SW480 (cell line): ENCODE measurements around the gene OSBPL5.

Experiments
- DNase-seq: peaks from one replicate; pipeline ENCODE4 v3.0.0-alpha.2; 2016; ENCODE audit warnings: low spot score

Gene OSBPL5

DNA sequence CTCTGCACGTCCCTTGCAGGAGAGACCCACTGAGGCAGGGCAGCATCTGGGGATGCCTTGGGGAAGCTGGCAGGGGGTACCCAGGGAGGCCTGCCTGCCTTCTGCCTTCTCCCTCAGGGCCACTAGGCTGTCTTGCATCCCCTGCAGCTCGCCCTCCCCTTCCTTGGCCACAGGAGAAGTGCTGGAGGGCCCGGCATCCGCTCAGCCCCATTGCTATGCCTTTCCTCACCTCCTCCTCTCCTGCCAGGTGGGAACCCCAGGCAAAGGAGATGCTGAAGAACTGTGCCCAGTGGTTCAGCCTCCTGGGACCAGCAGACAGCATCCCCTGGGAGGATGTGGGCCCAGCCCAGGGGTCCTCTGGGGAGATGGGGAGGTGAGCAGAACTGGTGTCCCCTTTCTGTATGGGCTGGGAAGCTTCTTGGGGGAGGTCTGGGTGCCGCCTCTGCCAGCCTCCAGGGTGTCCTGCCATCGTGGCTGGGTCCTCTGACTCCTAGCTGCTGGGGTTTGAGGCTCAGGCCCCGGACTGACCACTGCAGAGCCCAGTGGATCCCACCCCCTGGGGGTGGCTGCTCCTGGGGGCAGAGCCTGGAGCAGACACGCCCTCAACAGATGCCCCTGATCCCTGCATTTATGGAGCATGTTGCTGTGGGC, 32.9 kb upstream of the OSBPL5 start:
- DNase-seq, result no peak

DNA sequence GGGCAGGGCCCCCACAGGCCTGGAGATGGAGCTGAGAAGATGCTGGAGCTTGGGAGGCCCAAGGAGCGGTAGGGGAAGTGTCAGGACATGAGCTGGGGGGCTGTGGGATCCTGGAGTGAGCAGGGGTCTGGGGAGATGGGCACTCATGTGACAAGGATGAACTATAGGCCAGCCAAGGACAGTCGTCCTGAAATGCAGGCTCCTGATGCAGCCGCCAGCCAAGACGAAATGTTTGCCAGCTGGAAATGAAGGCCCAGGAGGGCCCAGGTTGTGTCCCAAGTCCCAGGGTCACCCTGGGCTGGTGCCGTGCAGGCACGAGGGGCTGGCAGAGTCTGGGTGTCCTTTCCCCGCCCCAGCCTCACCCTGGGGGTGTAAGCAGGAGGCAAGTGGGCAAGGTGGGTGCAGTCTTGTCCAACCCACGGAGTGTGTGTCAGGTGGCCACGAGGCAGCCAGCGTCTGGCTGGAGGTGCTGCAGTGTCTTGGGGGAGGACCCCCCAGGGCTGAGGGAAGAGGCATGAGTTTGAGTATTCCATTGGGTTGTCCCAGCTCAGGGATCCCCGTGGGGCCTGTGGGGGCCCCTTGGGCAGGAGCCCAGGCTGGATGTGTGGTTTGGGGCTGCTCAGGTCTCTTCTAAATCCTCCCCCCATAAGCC, 32.1 kb upstream of the OSBPL5 start:
- DNase-seq, result no peak

DNA sequence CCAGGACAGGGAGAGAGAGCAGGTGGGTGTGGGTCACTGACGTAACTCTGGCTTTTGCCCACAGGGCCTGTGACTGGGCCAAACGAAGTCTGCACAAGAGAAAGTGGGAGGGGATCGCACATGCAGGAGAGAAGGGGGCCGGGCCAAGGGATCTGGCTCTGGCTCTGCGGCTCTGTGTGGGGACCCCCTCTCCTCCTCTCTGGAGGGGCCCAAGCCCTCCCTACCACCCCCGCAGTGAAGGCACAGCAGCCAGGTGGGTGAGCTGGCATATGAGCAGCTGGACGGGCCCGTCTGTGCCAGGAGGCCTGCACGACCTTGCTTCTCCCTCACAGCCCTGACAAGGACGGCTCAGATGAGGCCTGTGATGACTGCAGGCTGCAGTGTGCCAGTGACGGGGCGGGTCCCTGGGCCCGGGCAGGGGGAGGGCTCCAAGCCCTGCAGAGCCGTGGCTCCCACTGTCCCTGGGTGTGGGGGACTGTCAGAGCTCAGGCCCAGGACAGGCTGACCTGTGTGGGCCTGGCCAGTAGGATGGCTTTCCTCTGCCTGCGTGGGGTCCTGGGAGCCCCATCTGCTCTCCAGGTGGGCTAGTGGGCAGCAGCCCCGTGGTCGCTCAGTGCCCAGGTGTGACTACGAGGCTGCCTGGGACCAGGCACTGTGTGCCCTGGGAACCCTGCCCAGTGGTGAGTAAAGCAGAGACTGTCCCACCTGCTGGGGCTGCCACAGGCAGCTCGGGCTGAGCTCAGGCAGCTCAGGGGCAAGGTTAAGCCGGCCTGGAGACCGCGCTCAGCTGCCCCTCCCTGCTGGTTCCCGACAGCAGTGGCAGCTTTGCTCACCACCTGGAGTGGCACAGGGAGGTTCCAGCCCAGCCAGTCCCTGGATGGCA, 31.3 kb upstream of the OSBPL5 start:
- no peak for DNase-seq

DNA sequence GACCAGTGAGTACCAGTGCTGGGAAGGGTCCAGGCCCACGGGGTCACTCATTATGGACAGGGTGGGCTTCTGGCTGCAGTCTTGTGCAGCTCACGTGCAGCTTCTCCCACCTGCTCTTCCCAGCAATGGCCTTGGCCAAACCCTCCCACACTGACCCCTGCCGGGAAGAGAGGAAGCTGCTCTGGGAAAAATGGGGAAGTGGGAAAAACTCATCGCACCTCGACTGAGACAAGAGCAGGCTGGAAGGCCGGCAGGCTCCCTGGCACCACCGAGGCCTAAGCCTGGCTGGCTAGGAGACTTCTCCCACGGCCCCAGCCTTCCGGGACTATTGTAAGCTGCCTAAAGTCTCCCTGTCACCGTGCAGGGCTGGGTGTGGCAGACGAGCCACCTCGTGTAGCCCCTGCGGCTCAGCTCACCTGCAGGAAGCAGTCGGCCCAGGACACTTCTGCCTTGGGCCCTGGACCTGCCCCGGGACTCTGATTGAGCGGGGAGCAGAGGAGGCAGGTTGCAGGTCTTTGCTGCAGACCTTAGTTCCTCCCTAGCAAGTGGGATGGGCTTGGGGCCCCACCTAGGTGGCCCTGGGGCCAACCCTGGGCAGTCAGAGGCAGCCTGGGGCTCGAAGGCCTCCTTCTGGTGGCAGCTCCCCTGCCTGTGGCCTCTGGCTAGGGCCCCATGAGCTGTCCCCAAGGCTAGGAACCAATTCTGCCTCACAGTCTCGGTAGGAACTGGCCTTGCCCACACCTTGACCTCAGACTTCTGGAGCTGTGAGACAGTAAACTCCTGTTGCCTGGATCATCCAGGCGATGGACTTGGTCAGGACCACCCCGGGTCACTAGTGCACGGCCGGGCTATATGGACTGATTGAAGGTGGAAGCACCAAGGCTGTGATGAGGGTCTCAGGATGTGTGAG, 30.4 kb upstream of the OSBPL5 start:
- no peak for DNase-seq

DNA sequence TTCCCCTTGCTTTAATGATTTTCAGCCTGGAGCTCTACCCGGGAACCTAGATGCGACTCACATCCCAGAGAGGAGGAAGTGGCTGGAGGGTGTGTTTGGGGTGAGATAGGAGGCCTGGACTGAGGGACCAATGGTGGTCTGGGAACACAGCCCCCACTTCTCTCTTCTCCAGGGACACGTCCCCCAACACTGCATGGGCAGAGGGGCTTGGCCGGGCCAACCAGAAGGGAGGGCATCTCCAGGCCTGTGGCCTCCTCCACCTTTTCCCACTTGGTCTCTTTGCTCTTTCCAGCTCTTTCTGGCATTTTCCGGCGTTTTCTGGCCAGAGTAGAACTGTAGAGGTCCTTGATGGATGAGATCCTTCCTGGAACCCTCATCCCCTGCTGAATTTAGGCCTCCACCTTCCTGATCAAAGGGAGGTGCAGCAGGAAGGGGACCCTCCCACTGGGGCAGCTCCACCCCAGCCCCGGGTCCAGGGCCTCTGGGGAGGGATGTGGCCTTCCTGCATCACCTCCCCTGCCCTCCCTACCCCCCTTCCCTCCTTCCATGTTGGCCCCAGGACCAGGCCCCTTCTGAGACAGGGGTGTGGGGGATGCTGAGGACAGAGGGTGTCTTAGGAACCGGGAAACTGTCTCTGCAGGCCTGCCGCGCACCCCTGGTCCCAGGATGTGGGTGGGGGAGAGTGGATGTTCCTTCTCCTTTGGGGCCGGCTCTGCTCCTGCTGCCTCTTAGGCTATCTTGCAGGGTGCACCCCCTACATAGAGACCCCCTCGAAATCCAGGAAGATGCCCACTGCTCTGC, 29.1 kb upstream of the OSBPL5 start:
- no peak for DNase-seq

DNA sequence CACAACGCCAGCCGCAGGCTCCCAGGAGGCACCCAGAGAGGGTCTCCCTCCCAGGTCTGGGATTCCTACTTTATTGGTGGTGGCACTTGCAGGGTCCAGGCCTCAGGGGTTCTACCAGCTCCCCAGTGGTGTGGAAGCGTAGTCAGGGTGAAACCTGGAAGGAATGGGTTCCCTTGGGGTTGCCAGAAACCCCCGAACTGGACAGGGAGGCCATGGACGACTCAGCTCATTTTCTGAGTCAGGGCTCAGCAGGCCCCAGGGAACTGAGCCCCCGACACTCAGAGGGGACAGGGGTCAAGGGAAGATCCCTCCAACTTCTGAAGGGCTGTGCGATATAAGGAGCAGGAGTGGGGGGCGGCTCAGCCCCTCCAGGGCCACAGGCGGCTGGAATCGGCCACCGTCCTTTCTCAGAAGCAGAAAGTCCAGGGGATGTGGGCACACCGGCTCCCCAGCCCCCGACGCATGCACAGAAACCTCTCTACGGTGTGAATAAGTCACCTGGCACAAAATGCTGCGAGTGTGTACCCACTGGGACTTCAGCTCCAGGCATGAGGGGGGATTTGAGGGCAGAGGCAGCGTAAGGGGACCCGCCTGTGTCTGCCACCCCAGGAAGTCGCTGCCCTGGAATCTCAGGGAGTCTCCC, 28.4 kb upstream of the OSBPL5 start:
- no peak for DNase-seq

DNA sequence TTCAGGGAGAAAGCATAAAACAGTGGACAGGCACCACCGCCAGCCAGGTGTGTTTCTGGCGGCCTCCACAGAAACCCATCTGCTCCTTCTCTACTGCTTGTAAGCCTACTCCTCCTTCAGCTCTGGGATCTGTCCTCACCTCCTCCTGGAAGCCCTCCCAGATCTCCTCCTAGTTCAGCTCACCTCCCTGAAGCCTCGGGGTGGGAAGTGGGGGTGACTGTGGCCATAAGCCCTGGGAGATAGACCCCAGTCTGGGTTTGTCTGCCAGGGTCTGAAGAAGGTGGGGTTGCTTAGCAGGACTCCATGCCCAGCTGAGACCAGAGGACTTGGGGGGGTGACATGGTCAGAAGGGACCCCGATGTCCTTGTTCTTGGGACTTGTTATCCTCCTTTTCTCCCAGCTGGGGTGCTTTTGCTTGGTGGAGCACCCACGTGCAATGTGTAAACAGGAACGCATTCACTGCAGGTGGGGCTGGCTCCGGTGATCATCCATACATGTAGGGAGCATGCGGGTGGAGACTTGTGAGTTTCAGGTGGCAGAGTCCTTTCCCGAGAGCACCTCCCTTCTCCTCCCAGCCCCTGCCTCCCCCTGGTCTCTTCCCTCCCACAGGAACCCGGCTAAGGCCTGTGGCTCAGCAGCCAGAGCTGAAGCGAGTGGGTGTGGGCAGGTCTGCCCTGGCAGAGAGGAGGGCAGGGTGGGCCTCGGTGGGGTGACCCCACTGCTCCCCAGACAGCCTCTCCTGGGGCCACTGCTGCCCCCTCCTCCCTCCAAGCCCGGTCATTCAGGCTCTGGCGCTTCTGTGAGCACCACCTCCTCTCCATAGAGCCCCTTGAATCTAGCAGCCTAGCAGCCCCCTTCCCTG, 27.6 kb upstream of the OSBPL5 start:
- no peak for DNase-seq

DNA sequence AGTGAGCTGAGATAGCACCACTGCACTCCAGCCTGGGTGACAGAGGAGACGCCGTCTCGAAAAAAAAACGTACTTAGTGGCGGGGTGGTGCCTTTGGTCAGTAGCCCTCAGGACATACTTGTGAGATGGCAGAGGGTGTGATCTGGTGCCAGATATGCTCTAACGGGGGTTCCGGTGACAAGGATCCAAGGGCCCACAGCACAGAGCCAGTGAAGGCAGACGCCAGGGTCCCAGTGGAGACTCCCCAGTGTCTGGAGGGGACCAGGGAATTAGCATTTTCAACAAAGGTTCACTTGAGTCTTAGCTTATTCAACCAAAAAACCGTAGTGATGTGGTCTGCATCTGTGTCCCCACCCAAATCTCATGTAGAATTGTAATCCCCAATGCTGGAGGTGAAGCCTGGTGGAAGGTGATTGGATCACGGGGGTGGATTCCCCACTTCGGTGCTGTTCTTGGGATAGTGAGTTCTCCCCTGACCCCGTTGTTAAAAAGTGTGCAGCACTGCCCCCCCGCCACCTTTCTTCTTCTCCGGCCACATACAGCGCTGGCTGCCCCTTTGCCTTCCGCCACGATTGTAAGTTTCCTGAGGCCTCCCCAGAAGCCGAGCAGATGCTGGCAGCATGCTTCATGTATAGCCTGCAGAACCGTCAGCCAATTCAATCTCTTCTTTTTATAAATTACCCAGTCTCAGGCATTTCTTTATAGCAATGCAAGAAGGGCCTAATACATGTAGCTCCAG, 26.6 kb upstream of the OSBPL5 start:
- no peak for DNase-seq

DNA sequence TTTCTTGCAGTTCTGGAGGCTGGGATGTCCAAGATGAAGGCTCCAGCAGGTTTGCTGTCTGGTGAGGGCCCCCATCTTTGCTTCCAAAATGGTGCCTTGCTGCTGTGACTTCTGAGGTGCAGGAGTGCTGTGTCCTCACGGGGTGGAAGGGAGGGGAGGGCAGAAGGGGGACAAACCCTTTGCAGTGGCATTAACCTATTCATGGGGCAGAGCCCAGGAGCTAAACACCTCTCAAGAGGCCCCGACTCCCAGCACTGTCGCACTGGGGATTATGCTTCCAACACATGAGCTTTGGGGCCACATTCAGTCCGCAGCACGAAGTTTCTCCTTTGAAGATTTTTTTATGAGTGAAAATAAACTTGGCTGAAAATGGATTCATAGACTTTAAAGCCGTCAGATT, 25.5 kb upstream of the OSBPL5 start:
- no peak for DNase-seq

DNA sequence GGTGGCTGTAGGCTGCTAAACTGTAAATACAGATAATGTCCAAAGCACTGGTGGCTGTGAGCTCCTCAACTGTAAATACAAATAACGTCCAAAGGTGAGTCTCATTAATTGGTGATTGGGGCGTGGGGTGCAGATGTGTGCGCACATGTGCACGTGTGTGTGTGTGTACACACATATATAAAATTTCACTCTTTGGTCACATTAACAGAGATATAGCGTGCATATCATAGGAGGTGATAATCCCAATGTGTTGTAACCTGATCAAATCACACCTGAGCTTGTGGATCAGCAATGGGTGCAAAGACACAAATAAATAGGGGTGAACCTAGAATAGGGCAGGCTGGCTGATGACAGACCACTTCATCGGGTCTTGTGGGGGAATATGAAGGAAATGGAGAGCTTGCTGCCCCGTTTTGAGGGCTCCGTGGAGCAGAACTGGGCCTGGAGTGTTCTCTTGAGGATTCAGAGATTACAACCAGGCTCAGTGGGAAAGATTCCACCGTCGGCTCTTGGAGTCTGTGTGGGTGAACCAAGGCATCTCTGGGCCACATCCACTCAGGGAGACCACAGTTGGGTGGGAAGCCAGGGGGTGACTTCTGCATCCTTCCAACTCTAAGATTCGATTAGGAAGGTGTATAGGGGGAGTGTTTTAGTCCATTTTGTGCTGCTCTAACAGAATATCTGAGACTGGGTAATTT, 24.9 kb upstream of the OSBPL5 start:
- no peak for DNase-seq

DNA sequence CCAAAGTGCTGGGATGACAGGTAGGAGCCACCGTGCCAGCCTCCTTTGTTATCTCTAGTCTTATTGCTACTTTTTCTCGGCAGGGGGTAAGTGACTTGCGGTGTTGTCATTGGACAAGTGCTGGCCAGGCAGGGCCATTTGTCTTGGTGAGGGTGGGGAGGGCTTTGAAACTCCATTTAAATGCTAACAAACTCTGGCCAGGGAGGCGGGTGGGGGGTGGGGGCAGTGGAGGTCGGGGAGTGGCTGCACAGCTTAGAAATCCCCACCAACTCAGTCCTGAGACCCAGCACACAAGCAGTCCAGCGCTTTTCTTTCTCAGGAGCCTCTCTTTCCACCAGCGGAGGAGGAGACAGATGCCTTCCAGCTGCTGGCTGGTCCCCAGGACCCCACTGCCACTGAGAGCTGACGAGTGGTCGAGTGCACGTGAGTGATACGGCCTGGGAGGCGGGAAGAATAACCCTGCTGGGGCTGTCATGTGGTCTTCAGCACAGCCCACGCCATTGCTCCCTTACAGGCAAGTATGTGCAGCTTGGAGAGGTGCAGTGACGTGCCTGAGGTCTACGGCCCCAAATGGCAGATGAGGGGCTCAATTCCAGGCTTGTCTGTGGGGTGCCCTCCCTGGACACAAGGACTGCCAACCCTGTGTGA, 24.2 kb upstream of the OSBPL5 start:
- no peak for DNase-seq

DNA sequence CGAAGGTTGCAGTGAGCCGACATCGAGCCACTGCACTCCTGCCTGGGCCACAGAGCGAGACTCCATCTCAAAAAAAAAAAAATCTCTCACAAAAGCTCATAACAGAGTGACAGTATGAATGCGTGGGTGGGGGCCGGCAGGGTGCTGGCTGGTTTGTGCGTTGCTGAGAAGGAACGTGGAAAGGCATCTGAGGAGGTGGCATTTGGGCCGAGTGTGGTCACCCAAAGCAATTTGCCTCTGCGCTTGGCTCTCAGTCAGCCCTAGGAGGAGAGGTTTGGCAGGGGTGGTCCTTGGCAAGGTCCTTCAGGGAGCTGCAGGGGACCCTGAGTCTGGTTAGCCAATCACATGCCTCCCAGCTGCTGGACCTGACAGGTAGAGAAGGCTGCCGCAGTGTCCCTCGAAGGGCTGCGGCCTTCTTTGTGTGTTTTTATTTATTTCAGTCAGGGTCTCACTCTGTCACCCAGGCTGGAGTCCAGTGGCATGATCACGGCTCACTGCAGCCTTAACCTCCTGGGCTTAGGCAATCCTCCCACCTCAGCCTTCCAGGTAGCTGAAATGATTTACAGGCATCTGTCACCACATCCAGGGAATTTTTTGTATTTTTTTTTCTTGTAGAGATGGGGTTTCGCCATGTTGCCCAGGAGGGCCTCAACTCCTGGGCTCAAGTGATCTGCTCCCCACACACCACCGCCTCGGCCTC, 23.5 kb upstream of the OSBPL5 start:
- no peak for DNase-seq

DNA sequence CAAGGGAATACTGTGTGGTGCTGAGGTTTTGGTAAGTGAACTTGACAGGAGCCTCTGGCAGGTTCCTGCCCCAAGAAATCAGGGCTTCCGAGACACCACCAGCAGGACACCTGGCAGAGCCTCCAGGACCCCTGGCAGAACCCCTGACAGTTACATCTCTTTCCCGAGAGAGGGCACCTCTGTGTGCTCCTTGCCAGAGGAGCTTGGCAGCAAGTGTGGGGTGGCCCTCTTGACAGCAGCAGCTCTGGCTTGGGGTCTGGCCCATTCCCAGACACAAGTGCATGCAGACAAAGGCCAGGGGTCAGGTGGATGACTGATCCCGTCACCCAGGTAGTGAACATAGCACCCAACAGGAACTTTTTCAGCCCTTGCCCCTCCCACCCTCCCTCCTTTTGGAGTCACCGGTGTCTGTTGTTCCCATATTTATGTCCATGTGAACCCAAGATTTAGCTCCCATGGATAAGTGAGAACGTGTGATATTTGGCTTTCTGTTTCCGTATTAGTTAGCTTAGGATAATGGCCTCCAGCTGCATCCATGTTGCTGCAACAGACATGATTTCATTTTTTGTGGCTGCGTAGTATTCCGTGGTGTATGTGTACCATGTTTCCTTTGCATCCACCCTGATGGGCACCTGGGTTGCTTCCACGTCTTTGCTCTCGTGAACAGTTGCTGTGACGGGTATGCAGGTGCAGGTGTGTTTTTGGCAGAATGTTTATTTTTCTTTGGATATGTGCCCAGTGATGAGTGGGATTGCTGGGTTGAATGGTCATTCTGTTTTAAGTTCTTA, 21.2 kb upstream of the OSBPL5 start:
- DNase-seq, result no peak

DNA sequence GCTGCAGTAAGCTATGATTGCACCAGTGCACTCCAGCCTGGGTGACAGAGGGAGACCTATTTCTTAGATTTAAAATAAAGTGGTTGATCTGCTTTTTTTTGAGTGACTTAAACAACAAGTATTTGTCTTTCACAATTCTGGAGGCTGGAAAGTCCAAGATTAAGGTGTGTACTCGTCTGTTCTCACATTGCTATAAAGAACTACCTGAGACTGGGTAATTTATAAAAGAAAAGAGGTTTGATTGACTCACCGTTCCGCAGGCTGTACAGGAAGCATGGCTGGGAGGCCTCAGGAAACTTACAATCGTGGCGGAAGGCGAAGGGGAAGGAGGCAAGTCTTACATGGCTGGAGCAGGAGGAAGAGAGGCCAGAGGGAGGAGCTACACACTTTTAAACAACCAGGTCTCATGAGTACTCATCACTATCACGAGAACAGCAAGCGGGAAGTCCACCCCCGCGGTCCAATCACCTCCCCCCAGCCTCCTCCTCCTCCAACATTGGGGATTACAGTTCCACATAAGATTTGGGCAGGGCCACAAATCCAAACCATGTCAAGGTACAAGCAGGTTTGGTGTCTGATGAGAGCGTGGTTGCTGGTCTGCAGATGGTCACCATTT, 19.7 kb upstream of the OSBPL5 start:
- no peak for DNase-seq

DNA sequence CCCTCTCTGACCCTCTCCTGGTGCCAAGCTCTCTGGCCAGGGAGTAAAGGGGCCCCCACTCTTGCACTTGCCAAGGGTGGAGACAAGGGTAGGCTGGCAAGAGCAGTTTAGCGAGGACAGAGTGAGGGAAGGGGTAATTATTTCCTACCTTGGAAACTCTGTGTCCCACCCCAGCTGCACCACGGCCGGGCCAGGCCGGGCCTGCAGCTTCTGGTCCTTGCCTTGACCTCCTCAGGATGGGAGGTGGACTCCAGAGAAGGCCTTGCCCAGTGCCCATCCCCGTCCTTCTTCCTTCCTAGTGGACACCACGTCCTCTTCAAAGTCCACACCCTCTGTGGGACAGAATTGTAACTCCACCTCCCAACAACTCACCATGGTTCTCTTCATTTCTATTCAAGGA, 18.4 kb upstream of the OSBPL5 start:
- DNase-seq, result no peak

DNA sequence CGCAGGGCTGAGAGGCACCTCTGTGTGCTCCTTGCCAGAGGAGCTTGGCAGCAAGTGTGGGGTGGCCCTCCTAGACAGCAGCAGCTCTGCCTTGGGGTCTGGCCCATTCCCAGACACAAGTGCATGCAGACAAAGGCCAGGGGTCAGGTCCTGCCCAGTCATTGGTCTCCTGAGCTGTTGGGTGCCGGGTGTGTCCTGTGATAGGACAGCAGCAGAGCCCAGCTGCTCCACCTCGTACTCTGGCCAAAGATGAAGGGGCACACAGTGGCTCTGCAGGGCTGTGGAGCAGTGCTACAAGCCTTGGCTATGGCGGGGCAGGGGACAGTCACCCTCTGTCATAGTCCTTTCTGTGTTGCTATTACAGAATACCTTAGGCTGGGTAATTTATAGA, 17.3 kb upstream of the OSBPL5 start:
- no peak for DNase-seq
